Naive thymus-derived CD4-positive, alpha-beta T cell (primary cell): ENCODE data around the gene SRPK1. TPM values are rescaled to one million over a fixed set of nuclear protein-coding genes. Genes with fewer than 3 reads are reported as not detected.

ENCODE experiments used
- ATAC-seq: fragments of 150-1000 bp; cut with Tn5 transposase; 2 replicates; pipeline ENCODE4 v1.10.0; 2021; ENCODE audit warnings: mild to moderate bottlenecking, moderate library complexity
- CTCF ChIA-PET: fragments of 350-600 bp; sonication (Branson Sonifier 250); formaldehyde crosslinking; loops from one replicate; lab custom pipeline; 2021; ENCODE audit warnings: antibody characterized with exemption; lab: Charles Lee
- POLR2A ChIA-PET: fragments of 350-600 bp; sonication (Branson Sonifier 250); formaldehyde crosslinking; loops from one replicate; lab custom pipeline; 2021; ENCODE audit warnings: antibody characterized with exemption, inconsistent platforms; lab: Charles Lee
- DNase-seq, 9 donors: peaks; one replicate each; pipeline versions ENCODE4 v3.0.0 to v3.0.0-alpha.2; 2020 to 2022; ENCODE audit warnings: mixed read lengths in 1 of 9
- H3K27ac ChIP-seq: one replicate; pipeline ENCODE4 v1.7.0; 2013; ENCODE audit warnings: mild to moderate bottlenecking, low read depth, low read length, moderate library complexity
- H3K27me3 ChIP-seq, 2 donors: one replicate each; pipeline ENCODE4 v1.7.0; 2013; ENCODE audit warnings: low read length in 2 of 2, mild to moderate bottlenecking in 2 of 2, moderate library complexity in 2 of 2; ENCODE audit not compliant: control insufficient read depth in 2 of 2, insufficient read depth in 2 of 2
- H3K36me3 ChIP-seq, 3 experiments: 1 replicate in 2 of 3; 2 replicates in 1 of 3; pipeline ENCODE4 v1.7.0; 2013; ENCODE audit warnings: low read length in 3 of 3, mild to moderate bottlenecking in 3 of 3, moderate library complexity in 1 of 3; ENCODE audit not compliant: insufficient read depth in 3 of 3, control insufficient read depth in 2 of 3
- H3K4me1 ChIP-seq, 2 donors: one replicate each; pipeline ENCODE4 v1.7.0; 2013; ENCODE audit warnings: low read length in 2 of 2, mild to moderate bottlenecking in 2 of 2, moderate library complexity in 1 of 2; ENCODE audit not compliant: control insufficient read depth in 2 of 2, insufficient read depth in 2 of 2
- H3K4me3 ChIP-seq: 2 replicates; pipeline ENCODE4 v1.7.0; 2013; ENCODE audit warnings: mild to moderate bottlenecking, low read length
- H3K9me3 ChIP-seq, 3 experiments: 1 replicate in 2 of 3; 2 replicates in 1 of 3; pipeline ENCODE4 v1.7.0; 2013; ENCODE audit warnings: low read length in 3 of 3; ENCODE audit not compliant: control insufficient read depth in 2 of 3
- H3K27ac Mint-ChIP-seq, 9 donors: one replicate each; pipeline ENCODE4 v1.8.0; 2020 to 2022; ENCODE audit warnings: mixed read lengths in 9 of 9, mild to moderate bottlenecking in 8 of 9, moderate library complexity in 5 of 9, inconsistent platforms in 2 of 9
- H3K27me3 Mint-ChIP-seq, 5 donors: one replicate each; pipeline ENCODE4 v1.8.0; 2021 to 2022; ENCODE audit warnings: mixed read lengths in 5 of 5, mild to moderate bottlenecking in 1 of 5
- H3K36me3 Mint-ChIP-seq, 5 donors: one replicate each; pipeline ENCODE4 v1.8.0; 2020 to 2022; ENCODE audit warnings: mixed read lengths in 5 of 5, mild to moderate bottlenecking in 3 of 5, inconsistent platforms in 1 of 5
- H3K4me1 Mint-ChIP-seq, 7 donors: one replicate each; pipeline ENCODE4 v1.8.0; 2020 to 2022; ENCODE audit warnings: mixed read lengths in 7 of 7, mild to moderate bottlenecking in 3 of 7, inconsistent platforms in 1 of 7
- H3K4me3 Mint-ChIP-seq, 10 donors: one replicate each; pipeline ENCODE4 v1.8.0; 2020 to 2022; ENCODE audit warnings: mild to moderate bottlenecking in 10 of 10, mixed read lengths in 10 of 10, moderate library complexity in 6 of 10, inconsistent platforms in 2 of 10
- H3K9me3 Mint-ChIP-seq, 11 donors: one replicate each; pipeline ENCODE4 v1.8.0; 2020 to 2022; ENCODE audit warnings: mixed read lengths in 11 of 11, mild to moderate bottlenecking in 4 of 11, inconsistent platforms in 1 of 11, moderate library complexity in 1 of 11
- intact Hi-C, 2 donors: fragments of 100-400 bp; cut with micrococcal nuclease; formaldehyde crosslinking; loops; one replicate each; pipeline ENCODE4 v1.15.1; 2023
- polyA plus RNA-seq, 2 donors: library from polyadenylated mRNA; unstranded; fragments of 300-500 nt; fragmentation: Illumina TruSeq; gene quantifications; one replicate each; pipeline ENCODE4 v1.2.3, GENCODE V29; 2021
- total RNA-seq, 6 experiments: library from RNA in 5 of 6; stranded (reverse) in 5 of 6; gene quantifications; 1 replicate in 5 of 6; 2 replicates in 1 of 6; pipeline ENCODE4 v1.2.3 and lab custom pipeline; 2021 to 2026

The SRPK1 gene
- total and polyA plus RNA-seq, 7 experiments from 2014 or later = 29.1 to 80.9 (median 42.1) TPM

DNA sequence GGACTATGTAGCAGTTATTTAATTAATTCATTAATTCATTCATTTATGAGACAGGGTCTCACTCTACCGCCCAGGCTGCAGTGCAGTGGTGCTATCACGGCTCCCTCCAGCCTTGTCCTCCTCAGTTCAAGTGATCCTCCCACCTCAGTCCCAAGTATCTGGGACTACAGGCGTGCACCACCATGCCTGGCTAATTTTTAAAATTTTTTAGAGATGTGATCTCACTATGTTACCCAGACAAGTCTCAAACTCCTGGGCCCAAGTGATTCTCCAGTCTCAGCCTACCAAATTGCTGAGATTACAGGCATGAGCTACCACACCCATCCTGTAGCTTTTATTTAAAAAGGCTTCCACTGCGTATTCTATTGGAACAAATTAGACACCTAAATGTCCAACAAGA lies 23.4 kb downstream of the SRPK1 start:
- no peak overlapping the region for H3K4me3 ChIP-seq
- ChIA-PET CTCF (interaction anchor here (0.9 kb wide), 1 partner anchor 28 kb away, joined by 3 read pairs; no protein-coding TSS in a partner anchor), POLR2A (no interaction called here)
- H3K36me3 Mint-ChIP-seq = peaks cover 3 to 45% (median 27%) of the 10 kb centered on the region in 5 donors
- no peaks in the 10 kb centered on the region for H3K27me3 Mint-ChIP-seq
- no peak for DNase-seq
- no peaks in the 10 kb centered on the region for H3K27me3 ChIP-seq
- H3K27ac ChIP-seq = no peak overlapping the region
- H3K9me3 Mint-ChIP-seq = peaks cover 0 to 3% (median 0%) of the 10 kb centered on the region in 11 donors
- peaks cover 11 to 38% (median 26%) of the 10 kb centered on the region in 7 donors for H3K4me1 Mint-ChIP-seq
- intact Hi-C loops = loop anchor here in 1 of 2 donors (10.0 kb wide), 1 partner anchor 197 kb away; no protein-coding TSS in a partner anchor
- no peak overlapping the region for H3K27ac Mint-ChIP-seq
- no peaks in the 10 kb centered on the region for H3K36me3 ChIP-seq
- no peaks in the 10 kb centered on the region for H3K4me1 ChIP-seq
- ATAC-seq = no peak
- H3K9me3 ChIP-seq = no peaks in the 10 kb centered on the region
- H3K4me3 Mint-ChIP-seq = no peak overlapping the region

- no peak overlapping the region for H3K4me3 Mint-ChIP-seq
- H3K27ac ChIP-seq = no peak overlapping the region
- CTCF ChIA-PET = no interaction called here
- no peak overlapping the region for H3K27ac Mint-ChIP-seq
- no peaks in the 10 kb centered on the region for H3K9me3 ChIP-seq
- intact Hi-C loops = loop anchor here in 1 of 2 donors (10.0 kb wide), 1 partner anchor 198 kb away; no protein-coding TSS in a partner anchor
- H3K36me3 ChIP-seq = no peaks in the 10 kb centered on the region
- POLR2A ChIA-PET = no interaction called here
- H3K9me3 Mint-ChIP-seq = peaks cover 0 to 3% (median 0%) of the 10 kb centered on the region in 11 donors
- DNase-seq = no peak
- H3K4me3 ChIP-seq = no peak overlapping the region
- H3K36me3 Mint-ChIP-seq = peaks cover 3 to 45% (median 27%) of the 10 kb centered on the region in 5 donors
- peaks cover 13 to 38% (median 26%) of the 10 kb centered on the region in 7 donors for H3K4me1 Mint-ChIP-seq
- no peaks in the 10 kb centered on the region for H3K27me3 ChIP-seq
- ATAC-seq = no peak
- no peaks in the 10 kb centered on the region for H3K4me1 ChIP-seq
- H3K27me3 Mint-ChIP-seq = no peaks in the 10 kb centered on the region
Measured at GRCh38 chr6:35897036-35897435, 23.9 kb downstream of the SRPK1 start.

DNA sequence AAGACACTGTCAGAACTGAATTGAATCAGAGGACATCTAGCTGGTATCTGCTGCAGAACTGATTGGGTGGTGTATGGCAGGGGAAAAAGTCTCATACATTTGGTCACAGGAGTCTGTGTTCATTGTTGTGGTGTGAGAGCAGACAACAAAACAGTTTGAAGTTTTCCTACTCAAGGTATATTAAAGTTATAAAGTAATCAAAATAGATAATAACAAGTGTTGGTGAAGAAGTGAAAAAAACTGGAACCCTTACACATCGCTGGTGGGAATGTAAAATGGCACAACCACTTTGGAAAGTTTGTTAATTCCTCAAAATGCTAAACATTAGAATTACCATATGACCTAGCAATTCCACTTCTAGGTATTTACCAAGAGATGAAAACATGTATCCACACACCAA lies 24.7 kb downstream of the SRPK1 start:
- peaks cover 0 to 3% (median 0%) of the 10 kb centered on the region in 11 donors for H3K9me3 Mint-ChIP-seq
- POLR2A ChIA-PET = no interaction called here
- no peaks in the 10 kb centered on the region for H3K4me1 ChIP-seq
- no peak overlapping the region for H3K4me3 ChIP-seq
- no peak overlapping the region for H3K27ac Mint-ChIP-seq
- no peak overlapping the region for H3K27ac ChIP-seq
- peaks cover 13 to 38% (median 25%) of the 10 kb centered on the region in 7 donors for H3K4me1 Mint-ChIP-seq
- peaks cover 3 to 40% (median 23%) of the 10 kb centered on the region in 5 donors for H3K36me3 Mint-ChIP-seq
- no peak overlapping the region for H3K4me3 Mint-ChIP-seq
- DNase-seq = no peak
- ATAC-seq = no peak
- no peaks in the 10 kb centered on the region for H3K36me3 ChIP-seq
- H3K27me3 Mint-ChIP-seq = no peaks in the 10 kb centered on the region
- intact Hi-C loops = loop anchor here in 1 of 2 donors (10.0 kb wide), 1 partner anchor 199 kb away; no protein-coding TSS in a partner anchor
- CTCF ChIA-PET = interaction anchor here (0.7 kb wide), 1 partner anchor 199 kb away, joined by 3 read pairs; no protein-coding TSS in a partner anchor
- H3K9me3 ChIP-seq = no peaks in the 10 kb centered on the region
- no peaks in the 10 kb centered on the region for H3K27me3 ChIP-seq

GRCh38 chr6:35895560-35895959 lies 25.3 kb downstream of the SRPK1 start:
- no peak overlapping the region for H3K4me3 ChIP-seq
- intact Hi-C loops = loop anchor here in 1 of 2 donors (10.0 kb wide), 1 partner anchor 199 kb away; no protein-coding TSS in a partner anchor
- H3K27me3 ChIP-seq = no peaks in the 10 kb centered on the region
- no peak for DNase-seq
- no peaks in the 10 kb centered on the region for H3K4me1 ChIP-seq
- no peak for ATAC-seq
- Mint-ChIP-seq H3K9me3 (peaks cover 0 to 3% (median 0%) of the 10 kb centered on the region in 11 donors), H3K4me1 (peaks cover 13 to 36% (median 25%) of the 10 kb centered on the region in 7 donors), H3K27me3 (no peaks in the 10 kb centered on the region), H3K4me3 (no peak overlapping the region), H3K27ac (peak overlapping the region in 1 of 9 donors; percentile 33), H3K36me3 (peaks cover 3 to 37% (median 20%) of the 10 kb centered on the region in 5 donors)
- H3K27ac ChIP-seq = no peak overlapping the region
- H3K9me3 ChIP-seq = no peaks in the 10 kb centered on the region
- ChIA-PET CTCF (interaction anchor here (0.7 kb wide), 1 partner anchor 200 kb away, joined by 3 read pairs; no protein-coding TSS in a partner anchor), POLR2A (no interaction called here)
- H3K36me3 ChIP-seq = no peaks in the 10 kb centered on the region

GRCh38 chr6:35894776-35895175 lies 26.1 kb downstream of the SRPK1 start:
- H3K4me3 ChIP-seq = no peak overlapping the region
- H3K36me3 ChIP-seq = no peaks in the 10 kb centered on the region
- ChIA-PET POLR2A (no interaction called here), CTCF (no interaction called here)
- no peaks in the 10 kb centered on the region for H3K9me3 ChIP-seq
- ATAC-seq (no peak), DNase-seq (no peak)
- peaks cover 13 to 31% (median 25%) of the 10 kb centered on the region in 7 donors for H3K4me1 Mint-ChIP-seq
- peak overlapping the region in 3 of 9 donors; percentile 2 to 30 (median 6) for H3K27ac Mint-ChIP-seq
- peaks cover 3 to 31% (median 18%) of the 10 kb centered on the region in 5 donors for H3K36me3 Mint-ChIP-seq
- no peaks in the 10 kb centered on the region for H3K27me3 ChIP-seq
- no peak overlapping the region for H3K4me3 Mint-ChIP-seq
- intact Hi-C loops = loop anchor here in 1 of 2 donors (10.0 kb wide), 1 partner anchor 200 kb away; no protein-coding TSS in a partner anchor
- no peaks in the 10 kb centered on the region for H3K27me3 Mint-ChIP-seq
- peaks cover 0 to 3% (median 0%) of the 10 kb centered on the region in 11 donors for H3K9me3 Mint-ChIP-seq
- no peak overlapping the region for H3K27ac ChIP-seq
- no peaks in the 10 kb centered on the region for H3K4me1 ChIP-seq

DNA sequence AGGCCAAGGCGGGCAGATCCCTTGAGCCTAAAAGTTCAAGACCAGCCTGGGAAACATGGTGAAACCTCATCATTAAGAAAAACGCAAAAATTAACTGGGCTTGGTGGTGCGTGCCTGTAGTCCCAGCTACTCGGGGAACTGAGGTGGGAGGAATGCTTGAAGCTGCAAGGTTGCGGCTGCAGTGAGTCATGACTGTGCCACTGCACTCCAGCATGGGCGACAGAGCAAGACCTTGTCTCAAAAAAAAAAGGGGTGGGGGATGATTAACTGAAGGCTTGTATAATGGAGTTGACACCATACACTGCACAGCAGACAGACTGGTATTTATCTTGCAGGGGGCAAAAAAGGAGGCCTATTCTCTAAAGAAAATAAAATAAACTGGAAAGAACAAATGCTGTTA lies 27.7 kb downstream of the SRPK1 start:
- Mint-ChIP-seq H3K27me3 (no peaks in the 10 kb centered on the region), H3K36me3 (peaks cover 5 to 21% (median 7%) of the 10 kb centered on the region in 5 donors), H3K9me3 (no peaks in the 10 kb centered on the region), H3K27ac (peak overlapping the region in 1 of 9 donors; percentile 41), H3K4me1 (peaks cover 11 to 29% (median 22%) of the 10 kb centered on the region in 7 donors), H3K4me3 (no peak overlapping the region)
- no peaks in the 10 kb centered on the region for H3K9me3 ChIP-seq
- no peaks in the 10 kb centered on the region for H3K4me1 ChIP-seq
- H3K27ac ChIP-seq = no peak overlapping the region
- H3K36me3 ChIP-seq = no peaks in the 10 kb centered on the region
- no peaks in the 10 kb centered on the region for H3K27me3 ChIP-seq
- no peak for DNase-seq
- H3K4me3 ChIP-seq = no peak overlapping the region
- ATAC-seq = no peak
- POLR2A ChIA-PET = interaction anchor here (0.6 kb wide), 1 partner anchor 1135 kb away, joined by 4 read pairs; no protein-coding TSS in a partner anchor
- CTCF ChIA-PET = no interaction called here
- intact Hi-C loops = loop anchor here in 1 of 2 donors (10.0 kb wide), 1 partner anchor 202 kb away; no protein-coding TSS in a partner anchor
